HG02588 (cell line): ENCODE data around the gene MYRIP.
"Not testable (repeated sequence)": the region's sequence is repeated elsewhere in the genome, so short reads cannot be mapped to it uniquely, and the experiment has no call there.

Source experiments
- ATAC-seq: cut with Tn5 transposase; IDR thresholded peaks from one replicate; pipeline ENCODE4 v1.9.1; 2021; ENCODE audit warnings: mild to moderate bottlenecking, moderate library complexity; ENCODE audit not compliant: unreplicated experiment

The MYRIP gene

GRCh38 chr3:40077828-40078492 is 268.6 kb downstream of the MYRIP start:
- ATAC-seq, result not testable (repeated sequence)

- ATAC-seq, result no peak
Measured at GRCh38 chr3:40078590-40078989, 269.2 kb downstream of the MYRIP start.

- ATAC-seq, result no peak
Measured at GRCh38 chr3:40079203-40079846, 269.9 kb downstream of the MYRIP start.

- ATAC-seq, result no peak
Measured at GRCh38 chr3:40079847-40080240, 270.4 kb downstream of the MYRIP start.

GRCh38 chr3:40083066-40083465 is 273.7 kb downstream of the MYRIP start:
- ATAC-seq, result no peak

GRCh38 chr3:40084424-40084823 is 275.0 kb downstream of the MYRIP start:
- ATAC-seq, result not testable (repeated sequence)

GRCh38 chr3:40086890-40087883 is 277.8 kb downstream of the MYRIP start:
- ATAC-seq, result no peak

- ATAC-seq, result no peak
Measured at GRCh38 chr3:40088527-40089170, 279.2 kb downstream of the MYRIP start.

GRCh38 chr3:40096661-40097111 is 287.3 kb downstream of the MYRIP start:
- ATAC-seq, result no peak

GRCh38 chr3:40097131-40098117 is 288.0 kb downstream of the MYRIP start:
- no peak for ATAC-seq

- ATAC-seq, result no peak
Measured at GRCh38 chr3:40098261-40098759, 288.9 kb downstream of the MYRIP start.

GRCh38 chr3:40099871-40100270 is 290.5 kb downstream of the MYRIP start:
- no peak for ATAC-seq

GRCh38 chr3:40102182-40102581 is 292.8 kb downstream of the MYRIP start:
- no peak for ATAC-seq

GRCh38 chr3:40103829-40104228 is 294.4 kb downstream of the MYRIP start:
- no peak for ATAC-seq

GRCh38 chr3:40104441-40104840 is 295.0 kb downstream of the MYRIP start:
- no peak for ATAC-seq

- no peak for ATAC-seq
Measured at GRCh38 chr3:40108643-40109042, 299.2 kb downstream of the MYRIP start.

GRCh38 chr3:40109641-40110490 is 300.5 kb downstream of the MYRIP start:
- no peak for ATAC-seq

- ATAC-seq, result no peak
Measured at GRCh38 chr3:40116478-40117177, 307.2 kb downstream of the MYRIP start.
